Gastroesophageal sphincter (tissue), 3 donors: Measurements from ENCODE around the gene GABARAP.

ENCODE experiments used
- POLR2A ChIP-seq, 2 donors: fragments of 450-650 bp; IDR thresholded peaks; one replicate each; pipeline ENCODE4 v1.6.1; 2017; ENCODE audit warnings: antibody characterized with exemption in 2 of 2, mild to moderate bottlenecking in 2 of 2, moderate library complexity in 1 of 2
- TF ChIP-seq, protein P1 (sequence below), 4 experiments: fragments of 200-600 bp in 2 of 4; fragments of 450-650 bp in 2 of 4; sonication (generic) in 1 of 4; IDR thresholded peaks; one replicate each; pipeline ENCODE4 v1.5.1; 2017 to 2019; ENCODE audit warnings: antibody characterized with exemption in 4 of 4, mild to moderate bottlenecking in 2 of 4, moderate library complexity in 2 of 4

GRCh38 chr17:7234083-7234951 is 7.9 kb downstream of the GABARAP start, which contains the start of gene DVL2:
- TF ChIP-seq, protein P1, sequence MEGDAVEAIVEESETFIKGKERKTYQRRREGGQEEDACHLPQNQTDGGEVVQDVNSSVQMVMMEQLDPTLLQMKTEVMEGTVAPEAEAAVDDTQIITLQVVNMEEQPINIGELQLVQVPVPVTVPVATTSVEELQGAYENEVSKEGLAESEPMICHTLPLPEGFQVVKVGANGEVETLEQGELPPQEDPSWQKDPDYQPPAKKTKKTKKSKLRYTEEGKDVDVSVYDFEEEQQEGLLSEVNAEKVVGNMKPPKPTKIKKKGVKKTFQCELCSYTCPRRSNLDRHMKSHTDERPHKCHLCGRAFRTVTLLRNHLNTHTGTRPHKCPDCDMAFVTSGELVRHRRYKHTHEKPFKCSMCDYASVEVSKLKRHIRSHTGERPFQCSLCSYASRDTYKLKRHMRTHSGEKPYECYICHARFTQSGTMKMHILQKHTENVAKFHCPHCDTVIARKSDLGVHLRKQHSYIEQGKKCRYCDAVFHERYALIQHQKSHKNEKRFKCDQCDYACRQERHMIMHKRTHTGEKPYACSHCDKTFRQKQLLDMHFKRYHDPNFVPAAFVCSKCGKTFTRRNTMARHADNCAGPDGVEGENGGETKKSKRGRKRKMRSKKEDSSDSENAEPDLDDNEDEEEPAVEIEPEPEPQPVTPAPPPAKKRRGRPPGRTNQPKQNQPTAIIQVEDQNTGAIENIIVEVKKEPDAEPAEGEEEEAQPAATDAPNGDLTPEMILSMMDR (IDR thresholded peaks at IDR 0.05), result peak in 1 of 4 experiments; percentile 15
- peak; percentile 76 to 81 for TF ChIP-seq POLR2A (IDR thresholded peaks at IDR 0.05)
